GM21723 (cell line): Measurements from ENCODE around the gene RSPO3.
"Not testable (repeated sequence)": the region's sequence is repeated elsewhere in the genome, so short reads cannot be mapped to it uniquely, and the experiment has no call there.

ENCODE experiments used
- ATAC-seq: cut with Tn5 transposase; IDR thresholded peaks from one replicate; pipeline ENCODE4 v1.9.1; 2021; ENCODE audit warnings: mild to moderate bottlenecking, moderate library complexity; ENCODE audit not compliant: unreplicated experiment

RSPO3 gene

GRCh38 chr6:127118298-127119101 is at the start of gene RSPO3:
RSPO3 (plus strand) TSS chr6:127118671; CDS start chr6:127119193, 522 bp downstream.
- ATAC-seq: peak; percentile 19

- peak; percentile 85 for ATAC-seq
Measured at GRCh38 chr6:127069659-127070279, 48.7 kb upstream of the RSPO3 start.

- no peak for ATAC-seq
Measured at GRCh38 chr6:127073222-127073621, 45.2 kb upstream of the RSPO3 start.

GRCh38 chr6:127076466-127076865 is 42.0 kb upstream of the RSPO3 start:
- ATAC-seq: no peak

GRCh38 chr6:127077886-127078285 is 40.6 kb upstream of the RSPO3 start:
- ATAC-seq: no peak

- ATAC-seq: no peak
Measured at GRCh38 chr6:127078669-127079068, 39.8 kb upstream of the RSPO3 start.

- ATAC-seq: no peak
Measured at GRCh38 chr6:127079681-127080080, 38.8 kb upstream of the RSPO3 start.

- ATAC-seq: no peak
Measured at GRCh38 chr6:127080081-127080480, 38.4 kb upstream of the RSPO3 start.

GRCh38 chr6:127083231-127083962 is 35.1 kb upstream of the RSPO3 start:
- ATAC-seq: no peak

GRCh38 chr6:127083963-127084310 is 34.5 kb upstream of the RSPO3 start:
- no peak for ATAC-seq

GRCh38 chr6:127085181-127085580 is 33.3 kb upstream of the RSPO3 start:
- ATAC-seq: no peak

- ATAC-seq: no peak
Measured at GRCh38 chr6:127090051-127090450, 28.4 kb upstream of the RSPO3 start.

- no peak for ATAC-seq
Measured at GRCh38 chr6:127092466-127092865, 26.0 kb upstream of the RSPO3 start.

- no peak for ATAC-seq
Measured at GRCh38 chr6:127094791-127095190, 23.7 kb upstream of the RSPO3 start.

- ATAC-seq: no peak
Measured at GRCh38 chr6:127096167-127096566, 22.3 kb upstream of the RSPO3 start.

GRCh38 chr6:127097442-127097841 is 21.0 kb upstream of the RSPO3 start:
- not testable (repeated sequence) for ATAC-seq

GRCh38 chr6:127100510-127101140 is 17.8 kb upstream of the RSPO3 start:
- no peak for ATAC-seq

- ATAC-seq: no peak
Measured at GRCh38 chr6:127102299-127102698, 16.2 kb upstream of the RSPO3 start.

- no peak for ATAC-seq
Measured at GRCh38 chr6:127102859-127103258, 15.6 kb upstream of the RSPO3 start.

GRCh38 chr6:127103482-127103881 is 15.0 kb upstream of the RSPO3 start:
- no peak for ATAC-seq

GRCh38 chr6:127107916-127108315 is 10.6 kb upstream of the RSPO3 start:
- ATAC-seq: no peak
